Astrocyte of the cerebellum (primary cell): ENCODE measurements around the gene PILRB.

Source experiments
- DNase-seq: peaks from one replicate; pipeline ENCODE4 v3.0.0-alpha.2; 2011; ENCODE audit warnings: low read depth
- H3K4me3 ChIP-seq: 2 replicates; pipeline ENCODE4 v1.5.1; 2011; ENCODE audit warnings: mild to moderate bottlenecking, low read depth, low read length, moderate library complexity
- CTCF ChIP-seq: IDR thresholded peaks from 2 replicates; pipeline ENCODE4 v1.5.1; 2012; ENCODE audit warnings: low read length, low read depth, moderate library complexity, mild to moderate bottlenecking; ENCODE audit errors: missing control alignments
- in situ Hi-C: cut with HindIII; loops from 2 replicates; pipeline ENCODE4 v1.10.0; 2017; ENCODE audit warnings: low sequenced_read_pairs

Gene PILRB

GRCh38 chr7:100413889-100414288 lies 56.0 kb downstream of the PILRB start:
- in situ Hi-C loops: loop anchor here (5.0 kb wide), 1 partner anchor 67 kb away; no protein-coding TSS in a partner anchor
- no peak for DNase-seq
- no peak for TF ChIP-seq CTCF
- H3K4me3 ChIP-seq: no peak overlapping the region

- TF ChIP-seq CTCF: no peak
- in situ Hi-C loops: no loop called here
- DNase-seq: no peak
- H3K4me3 ChIP-seq: no peak overlapping the region
Observed at GRCh38 chr7:100415448-100415847, 57.5 kb downstream of the PILRB start.
